GM18517 (cell line): ENCODE results near the gene LDB2.

Experiments used
- ATAC-seq: cut with Tn5 transposase; IDR thresholded peaks from one replicate; pipeline ENCODE4 v1.9.1; 2021; ENCODE audit warnings: mild to moderate bottlenecking, moderate library complexity; ENCODE audit not compliant: unreplicated experiment

The LDB2 gene

DNA sequence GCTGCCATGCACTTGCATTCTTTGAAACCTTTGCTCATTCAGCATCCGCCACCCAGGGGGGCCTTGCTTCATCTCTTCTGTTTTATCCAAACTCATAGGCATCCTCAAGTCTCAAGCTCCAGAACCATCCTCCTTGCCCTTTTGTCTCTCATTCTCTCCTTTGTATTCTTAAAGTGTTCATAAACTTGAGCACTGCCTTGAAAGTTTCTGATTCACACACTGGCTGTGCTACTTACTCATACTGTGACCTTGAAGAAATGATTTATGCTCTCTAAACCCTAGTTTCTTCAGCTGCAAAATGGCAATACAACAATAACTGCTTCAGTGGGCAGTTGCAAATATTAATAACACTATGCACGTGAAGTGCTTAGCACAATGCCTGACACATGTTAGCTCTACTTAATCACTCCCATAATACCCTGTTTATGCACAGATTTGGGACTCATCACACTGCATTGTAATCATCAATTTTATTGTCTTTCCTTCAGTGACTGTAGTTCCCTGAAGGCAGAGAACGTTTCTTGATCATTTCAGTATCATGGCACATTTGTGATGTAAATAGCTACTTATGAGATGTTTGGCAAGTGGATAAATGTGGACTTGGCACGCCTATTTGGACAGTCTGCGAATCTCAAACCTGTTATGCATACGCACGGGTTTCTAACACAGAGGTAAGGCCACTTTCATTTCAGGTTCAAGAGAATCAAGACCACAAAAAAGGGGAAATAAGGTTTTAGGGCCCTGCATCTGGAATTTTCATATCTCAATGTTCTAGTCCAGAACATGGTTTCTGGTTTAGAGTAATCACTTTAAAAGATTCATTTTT is 291.0 kb downstream of the LDB2 start:
- ATAC-seq: no peak

DNA sequence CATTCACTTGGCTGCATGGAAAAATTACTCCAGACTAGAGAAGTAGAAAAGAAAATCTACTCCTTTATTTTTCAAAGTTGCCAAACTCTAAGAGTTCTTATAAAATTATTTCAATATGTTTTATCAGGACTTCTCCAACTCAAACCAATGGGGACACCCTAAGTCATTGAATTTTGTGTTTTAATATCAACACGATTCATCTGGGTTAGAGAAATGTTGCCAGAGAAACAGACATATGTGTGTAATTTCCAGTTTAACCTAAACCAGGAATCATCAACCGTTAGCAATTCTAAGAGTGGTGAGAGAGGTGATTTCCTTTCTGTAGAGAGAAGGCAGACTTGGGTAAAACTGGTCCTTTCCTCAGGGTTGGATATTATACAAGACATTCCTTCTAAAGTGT is 291.8 kb downstream of the LDB2 start:
- ATAC-seq: no peak

GRCh38 chr4:16603178-16603577 is 295.3 kb downstream of the LDB2 start:
- no peak for ATAC-seq

GRCh38 chr4:16598597-16599206 is 299.7 kb downstream of the LDB2 start:
- ATAC-seq: no peak

DNA sequence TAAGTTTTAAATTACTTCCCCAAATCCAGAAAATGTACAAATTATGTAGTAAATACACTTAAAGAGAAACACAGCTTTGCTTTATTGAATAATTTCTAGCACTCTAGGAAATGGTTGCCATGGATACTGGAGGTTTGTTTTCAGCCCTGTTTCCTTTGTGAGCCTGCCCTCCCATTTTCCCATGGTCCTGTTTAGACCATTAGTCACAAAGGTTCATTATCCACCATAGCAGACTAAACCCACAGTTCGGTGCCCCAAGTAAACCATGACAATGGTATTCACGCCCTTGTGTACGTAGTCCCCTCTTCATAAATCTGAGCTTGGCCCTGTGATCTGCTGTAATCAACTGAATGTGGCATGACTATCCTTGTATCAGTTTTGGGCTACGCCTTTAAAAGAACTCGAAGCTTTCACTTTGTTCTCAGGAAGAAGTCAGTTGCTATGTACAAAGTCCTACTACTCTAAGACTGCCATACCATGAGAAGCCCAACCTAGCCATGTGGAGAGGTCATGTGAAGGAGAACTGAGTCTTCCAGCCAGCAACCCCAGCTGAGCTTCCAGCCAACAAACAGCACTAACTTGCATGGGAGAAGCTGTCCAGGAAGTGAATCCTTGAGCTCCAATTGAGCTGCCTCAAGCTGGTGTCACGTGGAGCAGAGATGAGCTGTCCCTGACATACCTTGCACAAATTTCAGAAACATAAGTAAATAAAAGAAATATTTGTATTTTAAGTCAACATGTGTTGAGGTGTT is 300.4 kb downstream of the LDB2 start:
- no peak for ATAC-seq

DNA sequence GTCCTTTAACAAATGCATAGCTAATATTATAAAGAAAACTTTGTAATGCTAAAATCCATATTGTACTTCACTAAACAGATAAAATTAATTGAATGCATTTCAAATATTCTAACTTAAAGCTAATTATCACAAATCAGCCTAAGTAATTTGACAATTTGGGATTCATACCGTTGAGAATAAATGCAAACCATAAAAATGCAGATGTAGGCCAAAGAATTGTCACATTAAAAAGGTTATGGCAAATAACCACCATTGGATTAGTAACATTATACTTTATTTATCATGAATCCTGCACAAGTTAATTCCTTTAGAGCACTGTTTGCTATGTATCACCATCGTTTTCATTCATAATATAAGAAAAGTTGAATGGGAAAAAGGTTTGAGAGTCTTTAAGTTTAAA is 301.0 kb downstream of the LDB2 start:
- no peak for ATAC-seq

DNA sequence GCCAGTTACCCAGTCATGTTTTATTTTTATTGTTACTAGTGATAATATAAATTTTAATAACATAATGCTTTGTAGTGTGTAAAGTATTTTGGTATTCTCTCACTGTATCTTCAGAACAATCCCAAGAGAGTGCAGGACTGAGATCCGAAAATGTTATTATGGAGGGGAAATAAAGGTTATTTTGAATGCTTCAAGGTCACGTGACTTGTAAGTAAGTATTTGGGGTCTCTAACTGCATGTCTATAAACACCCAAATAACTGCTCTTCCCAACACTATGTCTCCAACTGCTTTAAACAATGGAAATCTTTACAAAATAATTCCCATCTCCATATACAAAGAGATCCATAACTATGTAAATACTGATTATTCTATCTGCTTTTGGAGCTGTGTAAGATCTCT is 302.2 kb downstream of the LDB2 start:
- ATAC-seq: no peak

- no peak for ATAC-seq
Measured at GRCh38 chr4:16594128-16594527, 304.3 kb downstream of the LDB2 start.

- ATAC-seq: no peak
Measured at GRCh38 chr4:16593386-16593785, 305.1 kb downstream of the LDB2 start.

DNA sequence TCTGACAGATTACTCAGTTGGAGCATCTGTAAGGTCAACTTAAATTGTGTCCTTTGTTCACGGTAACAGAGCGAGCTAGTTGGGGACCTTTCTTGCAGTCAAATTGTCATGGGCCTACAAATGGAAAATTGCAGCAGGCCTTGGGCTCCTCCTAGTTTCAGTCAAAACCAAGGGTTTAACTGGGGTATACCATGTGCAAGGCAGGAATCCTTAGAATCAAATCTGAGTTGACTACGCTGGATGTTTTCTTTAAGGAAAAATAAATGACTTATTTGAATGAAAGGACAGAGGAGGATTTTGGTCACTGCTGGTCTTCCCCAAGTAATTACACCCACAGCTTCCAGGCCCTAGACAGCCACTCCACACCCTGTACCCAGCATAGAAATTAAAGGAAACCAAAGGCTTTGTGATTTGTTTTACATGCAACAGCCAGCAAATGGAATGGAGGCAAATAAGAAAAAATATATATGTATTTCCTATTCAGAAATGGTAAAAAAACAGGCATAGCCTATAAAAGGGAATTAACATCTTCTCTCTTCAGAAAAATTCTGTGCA is 307.1 kb downstream of the LDB2 start:
- no peak for ATAC-seq

DNA sequence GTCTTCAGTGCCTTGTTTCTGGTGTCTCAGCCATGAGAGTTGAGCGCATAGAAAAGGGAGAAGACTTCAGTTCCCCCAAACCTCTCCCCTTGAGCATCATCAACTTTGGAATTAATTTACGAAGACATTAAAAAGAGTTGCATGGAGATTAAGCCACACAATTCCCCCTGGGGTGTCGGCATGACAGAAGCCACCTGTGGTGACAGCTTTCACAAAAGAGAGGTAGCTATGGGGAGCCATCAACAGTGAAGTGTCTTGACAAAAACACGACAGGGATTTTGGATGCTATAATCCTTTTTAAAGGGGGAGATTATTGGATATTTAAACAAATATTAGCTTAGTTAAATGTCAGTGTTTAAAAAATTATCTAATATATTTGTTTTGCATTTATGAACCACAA is 307.6 kb downstream of the LDB2 start:
- ATAC-seq: no peak

DNA sequence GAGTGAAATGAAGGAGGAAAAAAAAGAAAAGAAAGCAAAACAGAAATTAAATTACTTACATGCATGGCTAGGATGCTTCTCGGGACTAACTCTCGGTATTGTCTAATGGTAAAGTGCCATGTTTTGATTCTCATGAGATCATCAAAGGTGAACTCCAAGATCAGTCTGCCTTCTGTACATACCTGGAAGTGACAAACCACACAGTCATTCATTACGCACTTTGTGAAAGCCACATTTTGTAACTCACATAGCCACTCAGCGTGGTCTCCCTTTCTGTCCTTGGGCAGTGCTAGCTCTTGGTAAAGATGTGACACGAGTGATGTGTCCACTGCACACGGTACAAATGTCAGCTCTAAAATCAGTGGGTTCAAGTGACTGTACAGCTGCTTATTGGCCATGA is 309.8 kb downstream of the LDB2 start:
- no peak for ATAC-seq

DNA sequence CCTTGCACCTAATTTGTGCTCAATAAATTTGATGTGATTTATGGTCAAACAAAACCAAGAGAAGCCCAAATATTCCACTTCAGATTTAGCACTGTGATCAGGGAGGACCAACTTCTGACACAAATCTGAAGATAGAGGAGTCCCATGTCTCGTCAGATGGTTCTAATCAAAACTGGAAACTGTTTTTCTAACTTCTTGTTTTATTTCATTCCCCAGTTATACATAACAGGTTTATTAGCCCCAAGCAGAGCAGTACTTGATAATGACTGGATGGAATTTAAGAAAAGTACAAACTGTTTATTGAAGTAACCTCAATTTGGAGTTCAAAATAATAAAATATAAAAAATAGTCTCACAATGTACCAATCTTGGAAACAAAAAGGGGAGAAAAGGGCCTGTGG is 310.3 kb downstream of the LDB2 start:
- no peak for ATAC-seq

GRCh38 chr4:16585053-16585452 is 313.4 kb downstream of the LDB2 start:
- ATAC-seq: no peak

DNA sequence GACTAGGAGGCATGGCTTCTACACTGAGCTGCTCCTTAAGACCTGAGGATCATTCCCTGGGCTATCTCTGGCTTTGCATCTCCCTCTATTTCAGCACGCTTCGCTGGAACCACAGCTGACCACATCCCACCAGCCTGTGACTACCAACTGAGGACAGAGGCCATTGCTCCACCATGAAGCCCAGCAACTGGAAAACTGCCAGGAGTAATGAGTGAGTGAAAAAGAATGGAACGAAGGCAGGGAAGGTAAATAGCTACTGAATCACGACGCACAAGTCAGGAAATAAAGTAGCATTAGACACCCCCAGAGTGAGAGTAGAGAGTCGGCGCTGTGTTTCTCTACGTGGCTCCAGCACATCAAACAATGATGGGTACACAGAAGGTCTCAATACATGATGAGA is 314.7 kb downstream of the LDB2 start:
- ATAC-seq: no peak

DNA sequence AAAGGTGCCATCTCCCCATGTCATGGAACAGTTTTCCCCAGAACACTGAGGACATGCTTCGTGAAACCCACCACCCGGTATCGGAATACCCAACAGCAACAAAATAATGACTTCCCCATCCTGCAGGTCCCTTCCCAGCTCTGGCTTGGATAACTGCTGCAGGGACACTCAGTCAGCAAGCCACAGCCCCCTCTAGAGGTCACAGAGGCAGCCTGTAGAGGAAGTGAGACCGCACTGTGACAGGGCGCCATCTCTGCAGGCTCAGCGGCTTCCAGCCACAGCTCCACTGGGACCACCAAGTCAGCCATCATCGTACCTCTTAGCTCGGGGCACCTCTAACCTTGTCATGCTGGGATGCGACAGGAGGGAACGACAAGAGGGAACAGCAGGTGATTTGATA is 315.9 kb downstream of the LDB2 start:
- no peak for ATAC-seq

DNA sequence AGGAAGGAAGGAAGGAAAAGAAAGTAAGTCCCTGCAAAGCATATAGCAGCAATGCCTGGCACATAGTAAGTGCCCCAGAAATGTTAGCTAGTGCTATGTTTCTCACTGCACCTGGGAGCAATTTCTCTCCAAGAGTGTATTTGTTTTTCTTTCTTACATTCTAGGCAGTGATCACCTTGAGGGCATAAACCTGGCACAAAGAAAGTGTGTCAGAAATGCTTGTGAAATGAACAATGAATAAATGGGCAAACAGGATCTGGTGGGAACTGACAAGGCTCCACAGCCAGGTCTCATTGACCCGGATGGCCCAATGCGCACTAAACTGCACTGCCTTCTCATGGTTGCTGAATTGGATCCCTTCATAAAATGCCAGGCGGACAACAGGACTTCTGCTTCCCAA is 316.4 kb downstream of the LDB2 start:
- no peak for ATAC-seq

GRCh38 chr4:16581117-16581516 is 317.3 kb downstream of the LDB2 start:
- no peak for ATAC-seq

- no peak for ATAC-seq
Measured at GRCh38 chr4:16580514-16580913, 317.9 kb downstream of the LDB2 start.

- ATAC-seq: no peak
Measured at GRCh38 chr4:16579866-16580265, 318.6 kb downstream of the LDB2 start.

- ATAC-seq: no peak
Measured at GRCh38 chr4:16577177-16577576, 321.3 kb downstream of the LDB2 start.

GRCh38 chr4:16574981-16575380 is 323.5 kb downstream of the LDB2 start:
- no peak for ATAC-seq
